WTC11 (cell line): ENCODE data around the gene TMUB1. TPM values are rescaled to one million over a fixed set of nuclear protein-coding genes. Genes with fewer than 3 reads are reported as not detected.

Source experiments
- ATAC-seq: fragments of 200-7000 bp; cut with Tn5 transposase; 2 replicates; pipeline ENCODE4 v1.10.0; 2021; ENCODE audit warnings: mild to moderate bottlenecking, moderate library complexity
- CTCF ChIA-PET: fragments of 300-600 bp; sonication (Branson Sonifier 250); formaldehyde crosslinking; loops from one replicate; lab custom pipeline; 2021; ENCODE audit warnings: antibody characterized with exemption; lab: Charles Lee
- POLR2A ChIA-PET: fragments of 350-600 bp; sonication (Branson Sonifier 250); formaldehyde crosslinking; loops from one replicate; lab custom pipeline; 2021; ENCODE audit warnings: antibody characterized with exemption; lab: Charles Lee
- DNase-seq: peaks from one replicate; pipeline ENCODE4 v3.0.0; 2021; ENCODE audit warnings: low spot score
- H3K27ac Mint-ChIP-seq: 2 replicates; pipeline ENCODE4 v1.8.0; 2021; ENCODE audit warnings: mixed read lengths
- H3K27me3 Mint-ChIP-seq: 2 replicates; pipeline ENCODE4 v1.8.0; 2021; ENCODE audit warnings: low read depth, mild to moderate bottlenecking, moderate library complexity, mixed read lengths
- H3K36me3 Mint-ChIP-seq: 2 replicates; pipeline ENCODE4 v1.8.0; 2021; ENCODE audit warnings: mixed read lengths
- H3K4me1 Mint-ChIP-seq: 2 replicates; pipeline ENCODE4 v1.8.0; 2022; ENCODE audit warnings: mixed read lengths
- H3K4me3 Mint-ChIP-seq: 2 replicates; pipeline ENCODE4 v1.8.0; 2021; ENCODE audit warnings: mild to moderate bottlenecking, moderate library complexity, mixed read lengths
- H3K9me3 Mint-ChIP-seq: 2 replicates; pipeline ENCODE4 v1.8.0; 2021; ENCODE audit warnings: mixed read lengths
- ATF1 ChIP-seq: sonication (generic); formaldehyde crosslinking; IDR thresholded peaks from 2 replicates; pipeline ENCODE4 v1.8.1; 2023; ENCODE audit warnings: mild to moderate bottlenecking, moderate library complexity, missing genetic modification reagents
- MYBL2 ChIP-seq: sonication (generic); formaldehyde crosslinking; IDR thresholded peaks from 2 replicates; pipeline ENCODE4 v1.8.1; 2023; ENCODE audit warnings: mild to moderate bottlenecking, moderate library complexity, missing genetic modification reagents
- NFE2L1 ChIP-seq: sonication (generic); formaldehyde crosslinking; IDR thresholded peaks from 2 replicates; pipeline ENCODE4 v1.8.1; 2023; ENCODE audit warnings: missing genetic modification reagents
- NFYB ChIP-seq: sonication (generic); formaldehyde crosslinking; conservative IDR thresholded peaks from 2 replicates; pipeline ENCODE4 v1.8.0; 2022; ENCODE audit warnings: low read depth, missing genetic modification reagents
- TP53 ChIP-seq: sonication (generic); formaldehyde crosslinking; IDR thresholded peaks from 2 replicates; pipeline ENCODE4 v1.8.1; 2023; ENCODE audit warnings: mild to moderate bottlenecking, missing genetic modification reagents
- ZNF138 ChIP-seq: sonication (generic); formaldehyde crosslinking; conservative IDR thresholded peaks from 2 replicates; pipeline ENCODE4 v1.8.1; 2022; ENCODE audit warnings: mild to moderate bottlenecking, moderate library complexity, missing genetic modification reagents
- ZNF219 ChIP-seq: sonication (generic); formaldehyde crosslinking; IDR thresholded peaks from 2 replicates; pipeline ENCODE4 v1.8.0; 2023; ENCODE audit warnings: missing genetic modification reagents, mild to moderate bottlenecking, borderline replicate concordance
- ZNF416 ChIP-seq: fragments of 250-450 bp; sonication (Bioruptor Pico); IDR thresholded peaks from 2 replicates; pipeline ENCODE4 v1.9.0; 2021; ENCODE audit warnings: mild to moderate bottlenecking, inconsistent platforms
- total RNA-seq: library from RNA; stranded (reverse); gene quantifications from 3 replicates; pipeline ENCODE4 v1.2.3, GENCODE V29; 2021
- TF ChIP-seq, protein P1 (sequence below): sonication (generic); formaldehyde crosslinking; IDR thresholded peaks from 2 replicates; pipeline ENCODE4 v1.8.1; 2022; ENCODE audit warnings: low read depth, missing genetic modification reagents, borderline replicate concordance
- TF ChIP-seq, protein P2 (sequence below): fragments of 250-450 bp; sonication (Bioruptor Pico); IDR thresholded peaks from 2 replicates; pipeline ENCODE4 v1.8.0; 2021; ENCODE audit warnings: mild to moderate bottlenecking
- TF ChIP-seq, protein P3 (sequence below): sonication (generic); formaldehyde crosslinking; IDR thresholded peaks from 2 replicates; pipeline ENCODE4 v1.8.0; 2022; ENCODE audit warnings: mild to moderate bottlenecking, missing genetic modification reagents
- TF ChIP-seq, protein P4 (sequence below): fragments of 200-600 bp; IDR thresholded peaks from 2 replicates; pipeline ENCODE4 v1.8.0; 2022; ENCODE audit warnings: antibody characterized with exemption

The TMUB1 gene
- total RNA-seq, 1 experiment from 2014 or later, result 72.8 TPM

DNA sequence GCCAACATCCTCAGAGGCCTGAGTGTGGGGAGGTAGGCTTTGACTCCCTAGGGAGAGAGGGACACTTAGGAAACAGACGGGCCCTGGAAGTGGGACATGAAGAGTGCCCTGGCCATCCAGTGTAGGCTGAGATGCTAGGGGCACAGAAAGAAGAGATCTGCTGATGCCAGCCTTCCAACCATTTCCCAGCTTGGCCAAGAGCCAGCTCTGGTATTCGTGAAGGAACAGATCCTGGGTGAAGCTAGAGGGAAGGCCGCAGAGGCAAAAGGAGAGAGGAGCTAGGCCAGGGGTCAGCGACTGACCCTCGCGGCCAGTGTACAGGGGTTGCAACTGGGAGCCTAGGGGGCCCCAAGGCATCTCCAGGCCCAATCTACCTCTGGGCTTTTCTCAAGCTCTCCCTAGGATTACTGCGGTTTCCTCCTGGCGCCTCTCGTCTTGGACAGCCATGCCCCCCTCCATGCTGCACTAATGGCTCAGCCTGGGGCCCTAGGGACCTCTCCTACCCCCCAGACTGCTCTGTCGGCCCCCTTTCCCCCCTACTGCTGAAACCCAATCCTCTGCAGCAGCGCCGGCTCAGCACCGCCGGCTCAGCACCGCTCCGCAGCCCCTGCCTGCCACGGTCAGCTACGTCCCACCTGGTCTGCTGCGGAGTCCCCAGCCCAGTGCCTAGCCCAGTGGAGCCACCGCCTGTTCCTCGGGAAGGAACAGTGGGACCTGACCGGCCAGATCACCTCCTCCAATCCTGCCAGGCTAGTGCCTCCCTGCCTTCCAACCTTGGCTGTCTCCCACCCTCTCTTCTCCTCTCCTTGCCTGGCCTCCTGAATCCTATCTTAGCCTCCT is 35.1 kb downstream of the TMUB1 start, which contains the start of gene ASIC3 (continued):
- TF ChIP-seq, protein P1, sequence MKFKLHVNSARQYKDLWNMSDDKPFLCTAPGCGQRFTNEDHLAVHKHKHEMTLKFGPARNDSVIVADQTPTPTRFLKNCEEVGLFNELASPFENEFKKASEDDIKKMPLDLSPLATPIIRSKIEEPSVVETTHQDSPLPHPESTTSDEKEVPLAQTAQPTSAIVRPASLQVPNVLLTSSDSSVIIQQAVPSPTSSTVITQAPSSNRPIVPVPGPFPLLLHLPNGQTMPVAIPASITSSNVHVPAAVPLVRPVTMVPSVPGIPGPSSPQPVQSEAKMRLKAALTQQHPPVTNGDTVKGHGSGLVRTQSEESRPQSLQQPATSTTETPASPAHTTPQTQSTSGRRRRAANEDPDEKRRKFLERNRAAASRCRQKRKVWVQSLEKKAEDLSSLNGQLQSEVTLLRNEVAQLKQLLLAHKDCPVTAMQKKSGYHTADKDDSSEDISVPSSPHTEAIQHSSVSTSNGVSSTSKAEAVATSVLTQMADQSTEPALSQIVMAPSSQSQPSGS (CRISPR knock-in tag), result no peak
- no peak for TF ChIP-seq NFE2L1 (CRISPR knock-in tag)
- no peak for TF ChIP-seq ZNF416 (CRISPR knock-in tag)
- no peak for TF ChIP-seq ZNF219

DNA sequence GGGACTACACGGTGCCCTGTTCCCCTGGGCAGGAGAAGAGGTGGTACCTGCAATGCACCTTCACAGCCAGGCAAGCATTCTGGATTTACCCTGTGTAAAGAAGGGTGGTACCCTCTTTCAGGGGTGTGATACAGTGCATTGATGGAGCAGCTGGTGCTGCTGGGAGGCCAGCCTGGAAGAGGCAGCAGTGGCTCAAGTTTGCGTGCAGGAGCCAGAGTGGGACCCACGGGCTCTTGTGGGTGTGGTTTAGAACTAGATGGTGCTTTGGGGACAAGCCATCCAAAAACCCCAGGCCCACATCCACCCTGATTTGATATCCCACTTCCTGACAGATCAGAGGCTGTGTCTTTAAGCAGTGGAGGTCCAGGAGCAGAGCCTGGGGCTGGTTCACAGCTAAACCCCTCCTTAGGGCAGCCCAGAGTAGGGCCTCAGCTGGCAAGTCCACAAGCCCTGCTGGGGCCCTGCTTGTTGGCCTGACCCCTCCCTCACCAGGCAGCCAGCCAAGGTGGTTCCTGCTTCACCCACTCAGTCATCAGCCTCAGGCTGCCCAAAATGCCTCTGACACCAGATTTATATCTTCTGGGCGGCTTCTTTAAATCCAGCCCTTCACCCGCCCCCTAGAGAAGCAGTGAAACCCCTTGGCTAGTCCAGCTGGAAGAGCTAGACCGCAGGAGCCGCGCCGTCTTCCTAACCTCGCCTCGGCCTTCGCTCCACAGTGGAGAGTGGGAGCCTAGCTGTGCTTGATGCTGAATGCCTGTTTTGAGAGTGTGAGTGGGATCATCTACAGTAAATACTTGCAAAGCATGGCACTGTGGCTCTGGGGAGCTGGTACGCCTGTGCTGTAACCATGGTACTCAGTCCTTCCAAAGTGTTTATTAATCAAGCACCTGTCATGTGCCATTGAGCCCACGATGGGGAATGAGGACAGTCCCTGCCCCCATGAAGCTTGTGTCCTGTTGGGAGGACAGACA is 36.4 kb downstream of the TMUB1 start:
- Mint-ChIP-seq H3K27me3 (peaks cover 24% of the 10 kb centered on the region), H3K27ac (no peak overlapping the region), H3K36me3 (no peaks in the 10 kb centered on the region), H3K9me3 (no peaks in the 10 kb centered on the region), H3K4me3 (no peak overlapping the region), H3K4me1 (no peaks in the 10 kb centered on the region)
- no peak for DNase-seq
- CTCF ChIA-PET, result interaction anchor here (0.7 to 2.3 kb wide), 3 partner anchors 28 to 82 kb away, joined by 3 to 6 read pairs (median 3); no protein-coding TSS in a partner anchor
- POLR2A ChIA-PET, result no interaction called here
- no peak for ATAC-seq
- TF ChIP-seq ZNF138 (CRISPR knock-in tag) (no peak), ATF1 (CRISPR knock-in tag) (no peak), MYBL2 (CRISPR knock-in tag) (no peak)
- TF ChIP-seq, protein P2, sequence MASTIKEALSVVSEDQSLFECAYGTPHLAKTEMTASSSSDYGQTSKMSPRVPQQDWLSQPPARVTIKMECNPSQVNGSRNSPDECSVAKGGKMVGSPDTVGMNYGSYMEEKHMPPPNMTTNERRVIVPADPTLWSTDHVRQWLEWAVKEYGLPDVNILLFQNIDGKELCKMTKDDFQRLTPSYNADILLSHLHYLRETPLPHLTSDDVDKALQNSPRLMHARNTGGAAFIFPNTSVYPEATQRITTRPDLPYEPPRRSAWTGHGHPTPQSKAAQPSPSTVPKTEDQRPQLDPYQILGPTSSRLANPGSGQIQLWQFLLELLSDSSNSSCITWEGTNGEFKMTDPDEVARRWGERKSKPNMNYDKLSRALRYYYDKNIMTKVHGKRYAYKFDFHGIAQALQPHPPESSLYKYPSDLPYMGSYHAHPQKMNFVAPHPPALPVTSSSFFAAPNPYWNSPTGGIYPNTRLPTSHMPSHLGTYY (CRISPR knock-in tag), result no peak
- TF ChIP-seq, protein P3, sequence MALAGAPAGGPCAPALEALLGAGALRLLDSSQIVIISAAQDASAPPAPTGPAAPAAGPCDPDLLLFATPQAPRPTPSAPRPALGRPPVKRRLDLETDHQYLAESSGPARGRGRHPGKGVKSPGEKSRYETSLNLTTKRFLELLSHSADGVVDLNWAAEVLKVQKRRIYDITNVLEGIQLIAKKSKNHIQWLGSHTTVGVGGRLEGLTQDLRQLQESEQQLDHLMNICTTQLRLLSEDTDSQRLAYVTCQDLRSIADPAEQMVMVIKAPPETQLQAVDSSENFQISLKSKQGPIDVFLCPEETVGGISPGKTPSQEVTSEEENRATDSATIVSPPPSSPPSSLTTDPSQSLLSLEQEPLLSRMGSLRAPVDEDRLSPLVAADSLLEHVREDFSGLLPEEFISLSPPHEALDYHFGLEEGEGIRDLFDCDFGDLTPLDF (CRISPR knock-in tag), result no peak

DNA sequence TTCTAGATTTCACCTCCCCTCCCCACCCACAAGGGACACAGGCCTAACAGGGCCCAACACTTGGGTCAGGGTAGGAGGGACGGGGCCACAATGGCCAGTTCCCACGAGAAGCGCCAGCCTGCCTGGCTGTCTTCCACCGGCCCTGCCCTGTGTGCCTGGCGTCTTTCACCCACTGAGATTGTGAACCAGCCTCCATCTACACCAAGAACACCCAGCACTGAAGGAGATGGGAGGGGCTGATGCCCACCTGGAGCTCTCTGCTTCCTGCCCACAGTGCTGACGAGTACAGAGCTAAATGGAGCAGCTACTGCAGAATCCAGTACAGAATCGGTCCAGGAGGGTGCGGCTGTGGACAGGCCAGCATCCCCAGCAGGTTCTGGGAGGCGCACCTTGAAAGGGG is 37.3 kb downstream of the TMUB1 start:
- ATAC-seq (no peak), DNase-seq (no peak)
- Mint-ChIP-seq H3K4me1 (no peaks in the 10 kb centered on the region), H3K36me3 (no peaks in the 10 kb centered on the region), H3K4me3 (no peak overlapping the region), H3K27ac (no peak overlapping the region), H3K27me3 (peaks cover 19% of the 10 kb centered on the region), H3K9me3 (no peaks in the 10 kb centered on the region)
- no peak for TF ChIP-seq TP53 (CRISPR knock-in tag)
- ChIA-PET CTCF (interaction anchor here (0.7 to 2.3 kb wide), 2 partner anchors 28 to 81 kb away, joined by 3 to 6 read pairs; no protein-coding TSS in a partner anchor), POLR2A (no interaction called here)

DNA sequence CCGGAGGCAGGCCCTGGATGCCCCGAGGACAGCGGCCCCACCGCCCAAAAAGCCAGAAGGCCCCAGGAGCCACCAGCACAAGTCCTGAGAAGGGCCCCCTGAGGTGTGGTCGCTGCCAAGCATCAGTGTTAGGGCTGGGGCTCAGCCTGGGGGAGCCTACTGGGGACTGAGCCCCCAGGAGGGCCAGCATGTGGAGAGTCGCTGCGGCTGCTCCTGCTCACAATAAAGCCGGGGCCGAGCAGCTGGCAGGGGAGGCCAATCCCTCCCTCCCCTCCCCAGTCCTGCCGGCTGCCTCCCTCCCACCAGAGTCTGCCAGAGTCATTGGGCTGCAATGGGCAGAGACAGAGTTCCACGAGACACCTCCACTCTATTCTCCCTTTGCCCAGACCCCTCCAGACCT is 38.0 kb downstream of the TMUB1 start:
- ChIA-PET POLR2A (no interaction called here), CTCF (interaction anchor here (2.3 kb wide), 1 partner anchor 27 kb away, joined by 6 read pairs; no protein-coding TSS in a partner anchor)
- peaks cover 12% of the 10 kb centered on the region for H3K27me3 Mint-ChIP-seq
- H3K4me3 Mint-ChIP-seq, result no peak overlapping the region
- no peaks in the 10 kb centered on the region for H3K9me3 Mint-ChIP-seq
- no peak for ATAC-seq
- TF ChIP-seq, protein P4, sequence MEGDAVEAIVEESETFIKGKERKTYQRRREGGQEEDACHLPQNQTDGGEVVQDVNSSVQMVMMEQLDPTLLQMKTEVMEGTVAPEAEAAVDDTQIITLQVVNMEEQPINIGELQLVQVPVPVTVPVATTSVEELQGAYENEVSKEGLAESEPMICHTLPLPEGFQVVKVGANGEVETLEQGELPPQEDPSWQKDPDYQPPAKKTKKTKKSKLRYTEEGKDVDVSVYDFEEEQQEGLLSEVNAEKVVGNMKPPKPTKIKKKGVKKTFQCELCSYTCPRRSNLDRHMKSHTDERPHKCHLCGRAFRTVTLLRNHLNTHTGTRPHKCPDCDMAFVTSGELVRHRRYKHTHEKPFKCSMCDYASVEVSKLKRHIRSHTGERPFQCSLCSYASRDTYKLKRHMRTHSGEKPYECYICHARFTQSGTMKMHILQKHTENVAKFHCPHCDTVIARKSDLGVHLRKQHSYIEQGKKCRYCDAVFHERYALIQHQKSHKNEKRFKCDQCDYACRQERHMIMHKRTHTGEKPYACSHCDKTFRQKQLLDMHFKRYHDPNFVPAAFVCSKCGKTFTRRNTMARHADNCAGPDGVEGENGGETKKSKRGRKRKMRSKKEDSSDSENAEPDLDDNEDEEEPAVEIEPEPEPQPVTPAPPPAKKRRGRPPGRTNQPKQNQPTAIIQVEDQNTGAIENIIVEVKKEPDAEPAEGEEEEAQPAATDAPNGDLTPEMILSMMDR, result no peak
- no peak for TF ChIP-seq NFYB (CRISPR knock-in tag)
- TF ChIP-seq, all 79 proteins: peak for 0
- no peak overlapping the region for H3K27ac Mint-ChIP-seq
- H3K4me1 Mint-ChIP-seq, result no peaks in the 10 kb centered on the region
- no peak for DNase-seq
- no peaks in the 10 kb centered on the region for H3K36me3 Mint-ChIP-seq
